Measurements from ENCODE around the gene ZFAND6.

The ZFAND6 gene

GRCh38 chr15:80105595-80105994, 46.1 kb downstream of the ZFAND6 start:
- H3K27ac ChIP-seq = peak overlapping the region; percentile 45
- TF ChIP-seq, protein P1, sequence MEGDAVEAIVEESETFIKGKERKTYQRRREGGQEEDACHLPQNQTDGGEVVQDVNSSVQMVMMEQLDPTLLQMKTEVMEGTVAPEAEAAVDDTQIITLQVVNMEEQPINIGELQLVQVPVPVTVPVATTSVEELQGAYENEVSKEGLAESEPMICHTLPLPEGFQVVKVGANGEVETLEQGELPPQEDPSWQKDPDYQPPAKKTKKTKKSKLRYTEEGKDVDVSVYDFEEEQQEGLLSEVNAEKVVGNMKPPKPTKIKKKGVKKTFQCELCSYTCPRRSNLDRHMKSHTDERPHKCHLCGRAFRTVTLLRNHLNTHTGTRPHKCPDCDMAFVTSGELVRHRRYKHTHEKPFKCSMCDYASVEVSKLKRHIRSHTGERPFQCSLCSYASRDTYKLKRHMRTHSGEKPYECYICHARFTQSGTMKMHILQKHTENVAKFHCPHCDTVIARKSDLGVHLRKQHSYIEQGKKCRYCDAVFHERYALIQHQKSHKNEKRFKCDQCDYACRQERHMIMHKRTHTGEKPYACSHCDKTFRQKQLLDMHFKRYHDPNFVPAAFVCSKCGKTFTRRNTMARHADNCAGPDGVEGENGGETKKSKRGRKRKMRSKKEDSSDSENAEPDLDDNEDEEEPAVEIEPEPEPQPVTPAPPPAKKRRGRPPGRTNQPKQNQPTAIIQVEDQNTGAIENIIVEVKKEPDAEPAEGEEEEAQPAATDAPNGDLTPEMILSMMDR (conservative IDR thresholded peaks at IDR 0.05) = no peak

DNA sequence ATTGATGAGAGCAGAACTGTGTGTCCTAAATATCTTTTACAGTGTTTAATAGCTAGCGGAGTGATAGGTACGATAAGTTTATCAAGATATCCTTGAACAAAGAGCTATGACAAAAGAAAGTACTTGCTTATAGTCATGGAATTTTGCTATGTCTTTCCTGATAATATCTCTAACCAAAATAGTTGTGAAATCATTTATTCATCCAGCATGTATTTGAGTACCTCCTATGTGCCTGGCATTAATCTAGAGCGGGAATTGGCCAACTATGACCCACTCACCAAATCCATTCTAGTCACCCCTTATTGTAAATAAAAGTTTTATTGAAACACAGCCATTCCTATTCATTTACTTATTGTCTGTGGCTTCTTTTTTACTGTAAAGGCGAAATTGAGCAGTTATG, 46.6 kb downstream of the ZFAND6 start:
- TF ChIP-seq, protein P1 (conservative IDR thresholded peaks at IDR 0.05) = no peak
- peak overlapping the region; percentile 45 for H3K27ac ChIP-seq

GRCh38 chr15:80107204-80107603, 47.7 kb downstream of the ZFAND6 start:
- TF ChIP-seq, protein P1 (conservative IDR thresholded peaks at IDR 0.05) = no peak
- no peak overlapping the region for H3K27ac ChIP-seq

- TF ChIP-seq, protein P1 (conservative IDR thresholded peaks at IDR 0.05) = no peak
Observed at GRCh38 chr15:80107774-80108173, 48.3 kb downstream of the ZFAND6 start.

DNA sequence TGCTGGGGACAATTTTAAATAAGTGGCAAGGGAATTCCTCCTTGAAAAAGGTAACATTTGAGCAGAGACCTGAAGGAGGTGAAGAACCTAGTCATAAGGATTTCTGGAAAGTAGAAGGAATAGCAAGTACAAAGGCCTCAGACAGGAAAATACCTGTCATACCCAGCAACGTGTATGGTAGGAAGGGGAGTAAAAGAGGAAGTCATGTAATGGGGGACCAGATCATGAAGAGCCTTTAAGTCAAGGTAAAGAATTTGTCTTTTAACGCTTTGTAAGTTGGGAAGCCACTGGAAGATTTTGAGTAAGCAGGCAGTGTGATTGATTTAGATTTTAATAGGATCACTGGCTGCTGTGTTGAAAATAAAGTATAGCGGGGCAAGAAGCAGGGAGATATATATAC, 49.9 kb downstream of the ZFAND6 start:
- H3K27ac ChIP-seq = no peak overlapping the region
- TF ChIP-seq, protein P1 (conservative IDR thresholded peaks at IDR 0.05) = no peak

More at GRCh38 chr15:80107774-80108173, 48.3 kb downstream of the ZFAND6 start:
- H3K27ac ChIP-seq = no peak overlapping the region

DNA sequence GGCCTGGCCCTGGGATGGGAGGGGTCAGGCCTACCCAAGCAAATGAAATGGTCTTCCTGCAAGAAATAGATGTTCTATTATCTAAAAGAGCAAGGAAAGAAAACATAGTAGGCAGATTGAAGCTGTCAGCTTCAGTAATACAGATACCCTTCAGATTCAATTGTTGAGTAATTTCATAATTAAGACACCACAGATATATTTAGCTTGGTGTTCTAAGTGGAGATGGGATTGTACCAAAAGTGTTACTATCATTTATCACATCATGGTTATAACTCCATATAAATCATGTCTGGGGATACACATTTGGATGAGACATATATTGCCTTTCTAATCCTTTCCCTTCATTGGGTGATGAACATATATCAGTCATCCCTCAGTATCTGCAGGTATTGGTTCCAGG, 51.4 kb downstream of the ZFAND6 start:
- no peak overlapping the region for H3K27ac ChIP-seq
- TF ChIP-seq, protein P1 (conservative IDR thresholded peaks at IDR 0.05) = no peak

DNA sequence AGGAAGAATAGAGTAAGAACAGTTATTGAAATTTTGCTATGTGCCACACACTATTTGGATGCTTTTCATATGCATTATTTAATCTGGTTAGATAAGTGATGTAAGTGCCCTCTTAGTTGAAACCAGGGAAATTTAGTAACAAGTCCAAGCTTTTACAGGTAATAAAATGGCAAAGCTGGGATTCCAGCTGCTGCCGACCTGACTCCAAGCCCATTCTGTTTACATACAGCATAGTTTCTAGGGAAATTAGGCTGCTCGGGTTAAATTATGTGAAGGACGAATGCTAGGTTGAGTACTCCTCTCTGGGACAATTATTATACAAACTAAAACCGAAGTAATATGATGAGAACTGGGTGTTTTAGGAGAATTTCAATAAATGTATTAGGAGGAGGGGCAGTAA, 54.6 kb downstream of the ZFAND6 start:
- H3K27ac ChIP-seq = no peak overlapping the region
- TF ChIP-seq, protein P1 (conservative IDR thresholded peaks at IDR 0.05) = no peak

GRCh38 chr15:80115021-80115420, 55.5 kb downstream of the ZFAND6 start:
- no peak overlapping the region for H3K27ac ChIP-seq
- TF ChIP-seq, protein P1 (conservative IDR thresholded peaks at IDR 0.05) = no peak
